Stimulated activated CD4-positive, alpha-beta T cell treated with anti-CD3 and anti-CD28 coated beads, Interleukin-1b, Interleukin-23, amount 100 ng/mL, for 24 hours (primary cell): ENCODE measurements around the gene RIN3.
"Not testable (repeated sequence)": the region's sequence is repeated elsewhere in the genome, so short reads cannot be mapped to it uniquely, and the experiment has no call there.

Experiments
- DNase-seq, 4 experiments: peaks; one replicate each; pipeline ENCODE4 v3.0.0-alpha.2; 2020; ENCODE audit warnings: low read depth in 4 of 4, low spot score in 1 of 4

Gene RIN3

DNA sequence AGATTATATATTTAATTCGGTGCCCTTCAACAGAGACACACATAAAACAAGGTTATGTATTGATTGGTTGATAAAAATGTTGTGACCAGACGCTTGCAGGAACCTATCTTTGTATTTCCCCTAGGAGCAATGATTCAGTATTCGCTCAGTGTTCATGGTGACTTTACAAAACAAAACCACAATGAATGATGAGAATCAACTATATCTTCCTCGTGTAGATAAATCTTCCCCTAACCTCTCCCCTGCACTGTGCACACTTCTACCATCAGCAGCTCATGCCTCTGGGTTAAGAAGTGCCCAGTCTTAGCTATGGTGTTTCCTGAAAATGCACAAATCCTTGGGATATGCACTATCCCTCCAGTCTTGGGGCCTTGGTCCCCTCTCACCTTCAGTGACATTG, 16.3 kb downstream of the RIN3 start:
- DNase-seq = no peak

DNA sequence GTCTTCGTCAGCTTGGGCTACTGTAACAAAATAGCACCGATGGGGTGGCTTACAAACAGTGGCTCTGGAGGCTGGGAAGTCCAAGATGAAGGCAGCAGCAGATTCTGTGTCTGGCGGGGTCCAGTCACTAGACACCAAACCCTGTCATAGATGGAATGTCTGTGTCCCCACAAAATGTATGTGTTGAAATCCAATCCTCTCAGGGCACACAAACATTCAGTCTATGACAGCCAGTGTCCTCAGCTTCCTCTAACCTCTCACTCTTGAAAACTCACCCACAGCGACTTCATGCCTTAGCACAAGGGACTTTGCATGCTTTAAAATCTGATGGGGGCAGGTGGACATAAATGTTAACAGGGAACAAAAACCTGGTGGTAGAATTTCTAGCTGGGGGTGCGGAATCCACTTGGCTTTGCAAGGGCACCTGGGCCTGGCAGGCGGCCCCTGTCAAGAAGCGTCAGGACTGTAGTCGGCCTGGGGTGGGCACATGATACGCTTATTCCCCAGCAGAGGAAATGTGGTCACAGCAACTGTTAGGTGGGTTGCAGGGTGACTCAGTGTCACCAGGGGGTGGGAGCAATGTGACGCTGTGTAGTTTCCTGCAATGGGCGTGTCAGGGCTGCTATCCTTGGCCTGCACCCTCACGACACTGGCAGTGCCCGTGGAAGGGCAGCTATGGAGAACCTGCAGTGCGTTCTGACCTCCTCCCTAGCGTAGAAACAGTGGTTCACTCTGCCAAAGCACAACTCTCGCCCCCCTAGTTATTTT, 17.7 kb downstream of the RIN3 start:
- DNase-seq = peak in 1 of 4 experiments; percentile 27

DNA sequence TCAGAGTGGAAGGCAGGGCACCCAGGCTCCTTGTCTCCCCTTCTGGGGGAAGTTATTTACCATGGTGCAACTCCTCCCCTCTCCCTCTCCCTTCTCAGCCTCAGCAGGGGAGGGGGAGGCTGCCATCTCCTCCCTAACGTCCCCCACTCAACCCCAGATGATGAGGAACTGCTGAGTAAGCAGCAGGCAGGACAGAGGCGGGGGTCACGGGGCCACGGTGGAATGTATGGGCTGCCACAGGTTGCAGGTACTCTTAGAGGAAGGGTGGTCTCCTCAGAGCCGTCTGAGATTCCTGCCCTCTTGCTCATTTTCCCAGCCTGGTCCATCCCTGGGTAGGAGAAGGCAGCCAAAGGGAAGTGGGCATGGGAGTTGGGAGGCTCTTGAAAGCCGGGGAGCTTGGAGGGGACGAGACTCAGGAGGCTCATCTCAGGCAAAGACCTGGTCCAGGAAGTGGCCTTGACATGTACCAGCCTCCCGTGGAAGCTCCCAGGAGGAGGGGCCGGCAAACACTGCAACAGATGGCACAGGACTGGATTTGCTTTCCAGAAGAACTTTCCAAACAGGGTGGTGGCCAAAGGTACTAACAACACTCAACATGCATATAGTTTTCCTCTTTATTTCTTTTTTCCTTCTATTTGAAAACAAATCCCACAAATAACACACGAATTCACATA, 19.0 kb downstream of the RIN3 start:
- DNase-seq = no peak

DNA sequence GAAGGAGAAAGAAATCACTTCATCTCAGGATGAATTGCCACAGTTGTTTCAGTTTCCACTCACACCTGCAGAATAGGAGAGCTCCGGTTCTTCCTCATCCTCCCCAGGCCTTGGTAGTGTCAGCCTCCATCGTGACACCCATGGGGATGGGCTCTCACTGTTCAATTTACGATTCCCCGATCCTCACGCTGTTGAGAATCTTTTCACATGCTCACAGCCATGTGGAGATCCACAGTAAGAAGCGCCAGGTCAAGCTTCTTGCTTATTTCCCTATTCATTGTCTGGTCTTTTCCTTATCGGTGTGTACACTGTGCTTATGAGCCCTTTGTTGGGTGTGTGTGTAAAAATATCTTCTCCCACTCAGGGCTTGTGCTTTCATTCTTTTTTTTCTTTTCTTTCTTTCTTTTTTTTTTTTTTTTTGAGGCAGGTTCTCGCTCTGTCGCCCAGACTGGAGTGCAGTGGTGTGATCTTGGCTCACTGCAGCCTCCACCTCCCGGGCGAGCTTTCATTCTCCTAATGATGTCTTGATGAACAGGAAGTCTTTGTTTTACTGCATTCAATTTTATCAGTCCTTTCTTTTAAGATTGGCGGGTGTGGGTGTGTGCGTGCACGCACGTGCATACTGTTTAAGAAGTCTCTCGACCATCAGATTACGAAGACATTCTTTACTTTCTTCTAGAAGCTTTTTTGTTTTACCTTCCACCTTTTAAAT, 21.5 kb downstream of the RIN3 start:
- DNase-seq = no peak

DNA sequence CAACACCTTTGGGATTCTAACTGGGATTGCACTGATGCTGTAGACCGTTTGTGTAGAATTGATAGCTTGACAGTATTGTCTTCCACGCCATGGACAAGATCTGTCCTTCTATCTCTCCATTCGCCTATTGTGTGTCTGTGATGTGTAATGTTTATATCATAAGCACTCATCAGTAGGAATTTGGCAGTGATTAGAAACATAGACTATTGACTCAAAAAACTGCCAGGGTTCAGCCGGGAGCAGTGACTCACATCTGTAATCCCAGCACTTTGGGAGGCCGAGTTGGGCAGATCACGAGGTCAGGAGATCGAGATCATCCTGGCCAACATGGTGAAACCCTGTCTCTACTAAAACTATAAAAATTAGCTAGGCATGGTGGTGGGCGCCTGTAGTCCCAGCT, 22.6 kb downstream of the RIN3 start:
- not testable (repeated sequence) for DNase-seq

DNA sequence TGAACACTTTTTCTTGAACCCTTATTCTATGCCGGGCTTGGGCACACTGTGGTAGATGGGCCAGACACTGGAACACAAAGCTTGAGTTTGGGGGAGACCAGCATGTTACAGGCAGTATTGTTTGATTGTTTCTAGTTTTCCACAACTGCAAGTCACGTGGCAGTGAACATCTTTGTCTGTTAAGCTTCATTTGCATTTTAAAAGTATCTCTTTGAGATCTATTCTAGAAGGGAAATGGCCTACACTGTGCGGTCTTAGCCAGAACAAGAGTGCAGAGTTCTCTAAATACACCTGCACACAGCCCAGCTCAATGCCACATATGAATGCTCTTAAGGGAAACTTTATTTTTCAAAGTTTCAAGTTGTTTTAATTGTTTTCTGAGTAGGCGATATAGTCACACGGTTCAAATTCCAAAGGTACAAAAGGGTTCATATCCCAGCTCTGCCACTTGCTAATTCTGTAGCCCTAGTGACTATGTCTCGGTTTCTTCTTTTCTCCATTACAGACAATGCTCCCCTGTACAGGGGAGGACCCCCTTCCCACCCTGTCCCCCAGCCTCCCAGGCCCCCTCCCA, 24.9 kb downstream of the RIN3 start:
- no peak for DNase-seq

DNA sequence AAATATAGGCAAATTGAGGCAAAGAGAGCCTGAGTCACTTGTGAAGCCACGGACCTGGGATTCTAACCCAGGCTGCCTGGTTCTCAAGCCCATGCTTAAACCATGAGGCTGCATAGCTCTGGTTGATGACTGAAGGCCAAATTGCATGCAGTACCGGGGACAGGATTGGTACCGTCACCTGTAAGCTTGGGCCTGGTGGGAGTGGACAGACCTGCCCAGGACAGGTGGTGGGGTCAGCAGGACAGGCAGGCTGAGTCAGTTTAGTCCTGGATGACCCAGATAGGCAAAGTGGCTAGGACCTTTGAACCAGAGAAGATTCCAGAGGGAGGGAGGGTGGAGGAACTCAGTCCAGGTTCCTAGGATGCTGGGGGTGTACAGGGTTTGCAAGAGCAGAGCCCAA, 25.8 kb downstream of the RIN3 start:
- DNase-seq = no peak

DNA sequence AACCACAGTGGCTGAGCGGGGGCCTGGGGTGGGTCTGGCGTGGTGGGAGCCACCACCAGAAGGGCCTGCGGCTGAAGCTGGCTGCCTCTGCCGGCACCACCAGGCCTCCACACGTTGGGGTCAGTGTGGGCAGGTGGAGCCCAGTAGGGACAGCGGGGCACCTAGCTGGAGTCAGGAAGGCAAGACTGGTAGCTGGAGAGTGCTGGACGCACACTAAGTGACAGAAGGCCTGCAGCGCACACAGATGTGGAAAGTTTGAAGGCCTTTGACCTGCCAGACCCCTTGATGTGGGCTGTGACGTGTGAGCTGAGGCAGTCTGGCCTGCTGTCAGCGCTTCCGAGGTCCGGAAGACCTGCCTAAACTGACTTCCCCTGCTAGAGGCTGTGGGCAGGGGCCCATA, 26.3 kb downstream of the RIN3 start:
- no peak for DNase-seq

DNA sequence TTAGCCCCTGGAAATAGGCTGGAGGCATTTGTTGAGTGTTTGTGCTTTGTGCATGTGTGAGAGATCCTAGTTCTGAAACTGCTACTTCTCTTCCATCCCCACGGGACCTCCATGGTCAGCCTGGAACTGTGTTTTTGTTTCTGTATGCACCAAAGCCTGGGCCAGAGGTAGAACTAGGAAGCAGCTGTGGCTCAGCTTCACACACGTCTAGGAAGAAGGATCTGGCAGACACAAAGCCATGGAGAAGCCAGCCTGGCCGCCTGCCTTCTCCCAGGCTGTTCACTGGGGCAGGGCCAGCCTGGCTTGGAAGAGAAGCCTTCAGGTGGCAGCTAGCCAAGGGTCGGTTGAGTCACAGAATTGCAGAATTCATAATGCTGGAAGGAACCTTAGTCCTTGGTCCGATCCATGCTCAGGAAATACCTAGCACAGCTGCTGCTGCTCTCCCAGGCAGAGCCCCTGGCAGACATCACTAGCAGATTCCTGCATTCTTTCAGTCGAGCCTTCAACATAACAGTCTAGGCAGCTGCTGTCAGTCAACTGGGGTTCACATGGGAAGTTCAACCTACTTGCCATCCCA, 27.0 kb downstream of the RIN3 start:
- DNase-seq = no peak

DNA sequence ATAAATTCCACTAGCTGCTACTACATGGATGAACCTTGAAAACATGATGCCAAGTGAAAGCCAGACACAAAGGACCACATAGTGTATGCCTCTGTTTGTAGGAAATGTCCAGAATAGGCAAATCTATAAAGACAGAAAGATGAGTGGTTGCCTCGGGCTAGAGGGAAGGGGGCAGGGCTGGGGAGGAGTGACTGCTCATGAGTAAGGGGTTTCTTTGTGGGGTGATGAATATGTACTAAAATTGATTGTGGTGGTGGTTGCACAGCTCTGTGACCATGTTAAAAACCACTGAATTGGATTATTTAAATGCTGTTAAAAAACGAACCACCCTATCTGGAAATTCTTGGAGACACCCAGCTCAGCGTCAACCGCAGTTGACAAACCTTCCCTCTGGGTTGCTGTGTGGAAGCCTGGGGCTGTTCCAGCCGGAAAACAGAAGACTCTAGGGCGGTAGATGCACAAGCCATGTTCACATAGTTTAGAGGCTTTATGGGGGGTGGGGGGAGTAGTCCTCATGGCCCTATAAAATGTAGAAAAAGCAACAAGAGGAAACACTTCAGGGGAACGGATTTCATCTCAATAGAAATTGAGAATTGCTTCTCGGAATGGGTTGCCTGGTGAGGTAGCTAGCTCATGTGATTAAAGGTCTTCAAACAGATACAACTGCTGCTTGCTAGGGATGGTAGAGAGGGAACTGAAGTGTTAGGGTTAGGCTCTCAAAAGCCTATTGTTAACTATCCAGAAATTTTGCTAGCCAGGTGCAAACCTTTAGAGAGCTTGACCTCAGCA, 29.4 kb downstream of the RIN3 start:
- DNase-seq = no peak

DNA sequence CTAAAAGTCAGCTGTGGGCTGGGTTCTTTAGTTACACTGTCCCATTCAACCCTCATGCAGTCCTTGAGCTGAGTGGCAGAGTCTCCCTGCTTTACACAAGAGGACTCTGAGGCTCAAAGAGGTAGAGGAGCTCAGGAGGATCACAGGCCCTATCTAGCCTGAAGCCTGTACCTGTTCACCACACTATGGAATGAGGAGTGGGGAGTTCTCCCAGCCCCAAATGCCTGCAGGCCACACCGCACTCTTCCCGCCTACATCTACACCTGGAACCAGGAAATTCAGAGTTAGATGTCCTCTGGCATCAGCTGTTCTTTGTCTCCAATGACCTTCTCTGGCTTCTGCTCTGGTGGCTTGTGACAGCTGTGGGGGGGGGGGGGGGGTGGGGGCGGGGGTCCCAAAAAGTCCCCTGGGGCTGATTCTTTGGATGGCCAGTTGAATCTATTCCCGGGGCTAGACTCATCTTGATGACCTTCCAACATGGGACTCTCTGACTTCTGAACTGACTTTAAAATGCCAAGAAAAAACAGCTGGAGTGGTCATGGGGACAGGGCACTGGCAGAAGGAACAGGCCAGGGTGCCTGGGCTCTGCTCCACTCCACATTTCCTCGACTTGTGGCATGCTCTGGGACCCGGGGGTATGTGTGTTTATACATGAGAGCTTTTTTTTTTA, 30.6 kb downstream of the RIN3 start:
- no peak for DNase-seq

DNA sequence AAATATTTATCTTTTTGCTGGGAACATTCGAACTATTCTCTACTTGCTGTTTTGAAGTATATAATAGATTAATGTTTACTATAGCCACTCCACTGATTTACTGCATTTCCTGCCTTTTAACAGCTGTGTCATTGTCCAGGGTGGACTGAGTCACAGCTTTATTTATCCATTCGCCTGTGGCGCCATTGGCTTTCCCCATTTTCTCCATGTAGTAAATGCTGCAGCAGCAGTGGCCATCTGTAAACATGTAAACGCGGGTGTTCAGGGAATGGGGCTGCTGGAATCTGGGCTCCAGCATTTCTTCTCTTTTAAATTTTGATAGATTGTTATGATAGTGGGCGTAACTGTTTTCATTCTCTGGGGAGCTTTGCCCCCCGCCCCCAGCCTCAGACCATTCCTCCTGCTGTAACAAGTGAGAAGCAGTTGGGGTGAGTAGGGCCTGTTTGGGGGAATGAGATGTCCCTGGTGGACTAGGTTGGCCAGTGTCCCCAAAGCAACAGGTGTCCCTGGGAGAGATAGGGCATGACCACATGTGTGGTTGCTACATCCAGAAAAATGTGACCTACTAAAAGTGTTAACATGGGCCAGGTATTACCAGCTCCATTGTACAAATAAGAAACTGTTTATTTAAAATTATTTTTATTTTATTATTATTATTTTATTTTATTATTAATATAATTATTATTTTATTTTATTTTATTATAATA, 32.9 kb downstream of the RIN3 start:
- DNase-seq = no peak

DNA sequence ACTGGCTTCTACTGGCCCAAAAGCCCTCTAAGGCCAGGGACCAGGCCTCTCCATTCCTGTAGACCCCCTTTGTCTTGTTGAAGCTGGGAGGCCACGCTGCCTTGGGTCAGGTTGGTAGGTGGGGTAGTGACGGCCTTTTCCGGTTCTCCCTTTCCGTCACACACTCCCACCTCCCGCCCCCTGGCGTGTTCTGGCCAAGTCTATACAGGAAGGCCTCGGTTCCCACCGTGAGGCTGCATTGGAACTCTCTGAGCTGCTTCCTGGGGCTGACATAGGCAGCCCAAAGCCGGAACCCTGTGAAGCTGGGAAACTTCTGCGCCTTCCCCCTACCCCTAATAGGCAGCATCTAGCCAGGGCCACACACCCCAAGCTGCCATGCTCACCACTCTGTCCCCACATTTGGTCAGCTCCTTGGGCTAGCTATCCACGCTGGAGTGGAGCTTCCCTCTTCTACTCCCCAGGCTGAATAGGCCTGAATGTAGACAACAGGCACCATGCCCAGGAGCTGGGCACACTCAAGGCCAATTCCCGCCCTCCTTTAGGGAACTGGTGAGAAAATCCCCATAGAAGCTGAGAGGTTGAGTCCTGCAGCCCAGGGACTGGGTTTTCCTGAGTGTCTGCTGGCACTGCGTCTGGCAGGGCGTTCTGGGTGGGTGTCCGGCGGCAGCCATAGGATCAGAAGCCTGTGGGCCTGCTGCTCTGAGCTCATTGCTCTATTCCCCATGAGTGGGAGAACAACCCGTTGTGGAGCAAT, 35.7 kb downstream of the RIN3 start:
- DNase-seq = no peak

DNA sequence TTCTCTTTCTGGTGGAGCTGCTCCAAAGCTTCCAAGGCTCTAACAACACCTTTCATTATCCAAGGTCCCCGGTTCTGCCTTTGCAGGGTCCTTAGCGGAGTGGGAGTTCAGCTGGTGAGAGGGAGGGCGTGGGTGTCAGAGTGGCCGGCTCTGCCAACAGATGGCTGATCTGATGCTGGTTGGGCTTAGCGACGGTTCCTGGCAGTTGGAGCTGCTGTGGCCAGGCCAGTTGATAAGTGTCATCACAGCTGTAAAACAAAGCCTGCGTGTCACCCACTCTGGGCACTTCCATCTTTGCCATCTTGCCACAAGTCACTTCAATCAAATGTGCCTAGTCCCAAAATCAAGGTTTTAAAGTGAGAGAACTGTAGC, 36.3 kb downstream of the RIN3 start:
- DNase-seq = no peak

DNA sequence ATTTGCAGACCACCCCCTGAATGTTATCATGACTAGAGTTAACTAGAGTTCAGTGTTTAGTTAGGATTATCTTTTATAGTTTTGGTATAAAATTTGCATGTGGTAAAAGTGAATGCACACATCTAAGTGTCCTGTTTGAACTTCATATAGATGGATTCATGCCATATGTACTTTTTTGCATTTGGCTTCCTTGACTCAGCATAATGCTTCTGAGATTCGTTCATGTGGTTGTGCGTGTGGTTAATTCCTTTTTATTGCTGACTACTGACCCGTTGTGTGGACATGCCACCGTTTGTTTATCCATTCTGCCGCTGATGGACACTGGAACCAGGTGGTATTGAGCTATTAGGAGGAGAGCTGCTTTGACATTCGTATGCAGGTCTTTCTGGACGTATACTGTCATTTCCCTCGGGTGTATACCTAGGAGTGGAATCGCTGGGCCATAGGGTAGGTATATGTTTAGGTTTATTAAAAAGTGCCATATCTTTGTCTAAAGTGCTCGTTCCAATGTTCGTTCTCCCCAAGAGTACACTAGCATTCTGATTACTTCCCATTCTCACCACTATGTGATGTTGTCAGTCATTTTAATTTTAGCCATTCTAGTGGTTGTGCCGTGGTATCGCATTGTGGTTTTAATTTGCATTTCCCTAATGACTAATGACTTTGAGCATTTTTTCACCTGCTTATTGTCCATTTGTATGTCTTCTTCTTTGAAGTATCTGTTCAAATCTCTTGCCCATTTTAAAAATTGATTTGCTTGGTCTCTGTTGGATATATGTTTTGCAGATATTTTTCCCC, 37.7 kb downstream of the RIN3 start:
- no peak for DNase-seq

DNA sequence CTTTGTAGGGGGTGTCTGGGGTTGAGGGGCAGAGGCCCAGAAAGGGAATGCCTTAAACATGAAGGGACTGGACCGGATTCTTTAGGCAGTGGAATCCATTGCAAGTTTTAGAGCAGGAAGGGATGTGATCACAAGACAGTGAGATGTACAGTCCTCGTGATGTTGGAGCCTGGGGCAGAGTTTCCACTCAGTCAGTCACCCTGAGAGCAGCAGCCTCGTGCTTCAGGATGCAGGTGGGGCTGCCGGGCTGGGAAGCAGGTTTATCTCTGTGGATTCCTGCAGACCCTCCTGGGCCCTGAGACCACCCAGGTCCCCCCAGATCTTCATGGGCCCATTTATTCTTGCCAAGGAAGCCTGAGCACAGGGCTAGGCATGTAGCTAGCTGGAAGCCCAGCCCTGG, 38.5 kb downstream of the RIN3 start:
- no peak for DNase-seq

DNA sequence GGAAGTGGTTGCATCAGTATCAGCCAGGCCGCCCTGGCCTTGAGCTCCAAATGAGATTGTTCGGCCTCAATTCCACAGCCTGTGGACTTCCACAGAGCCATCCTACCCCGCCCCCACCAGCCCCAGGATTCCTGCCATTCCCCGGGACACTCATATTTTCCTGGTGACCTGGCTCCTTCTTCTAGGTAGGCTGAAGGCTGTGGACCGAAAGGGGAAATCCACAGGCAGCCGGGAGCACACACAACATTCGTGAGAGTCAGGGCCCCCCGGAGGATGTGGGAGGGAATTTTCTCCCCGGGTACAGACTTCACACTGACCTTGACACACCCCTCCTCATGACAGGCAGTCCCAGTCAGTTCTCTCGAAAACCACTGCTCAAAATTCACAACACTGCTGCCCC, 39.9 kb downstream of the RIN3 start:
- no peak for DNase-seq

DNA sequence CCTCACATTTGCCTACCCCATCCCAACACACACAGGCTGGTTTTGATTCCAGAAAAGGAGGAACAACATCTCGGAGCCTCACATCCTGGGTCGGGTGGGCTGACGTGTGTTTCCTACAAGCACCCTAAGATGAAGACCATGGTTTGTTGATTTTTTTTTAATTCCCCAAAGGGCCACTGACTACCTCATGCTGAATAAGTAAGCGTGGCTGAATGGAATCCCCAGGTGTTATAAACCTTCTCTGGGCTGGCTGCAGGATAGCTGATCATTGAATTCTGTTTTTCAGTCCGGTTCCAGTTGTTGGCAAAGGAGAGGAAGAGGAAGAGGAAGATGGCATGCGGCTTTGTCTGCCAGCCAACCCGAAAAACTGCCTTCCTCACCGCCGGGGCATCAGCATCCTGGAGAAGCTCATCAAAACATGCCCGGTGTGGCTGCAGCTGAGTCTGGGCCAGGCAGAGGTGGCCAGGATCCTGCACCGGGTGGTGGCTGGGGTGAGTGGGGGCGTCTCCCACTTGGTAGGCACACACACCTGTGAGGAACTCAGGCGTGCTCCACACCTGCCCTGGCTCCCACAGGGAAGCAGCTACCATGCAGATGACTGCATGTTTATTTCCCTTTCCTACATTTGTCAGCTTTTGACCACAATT, 42.0 kb downstream of the RIN3 start:
- DNase-seq = no peak
